Activated CD4-positive, CD25-positive, alpha-beta regulatory T cell treated with anti-CD3 and anti-CD28 coated beads, Interleukin-2, amount 50 U/mL, for 24 hours (primary cell): Measurements from ENCODE around the gene RPAIN.

Source experiments
- ATAC-seq, 2 donors: fragments of 150-1000 bp; cut with Tn5 transposase; one replicate each; pipeline ENCODE4 v1.10.0; 2021; ENCODE audit warnings: mild to moderate bottlenecking in 1 of 2, moderate library complexity in 1 of 2

Gene RPAIN

GRCh38 chr17:5419959-5420653 lies at the start of gene RPAIN:
Gene RPAIN, plus strand, starts transcription at chr17:5420182. Its CDS starts 29 bp downstream, at chr17:5420211.
- ATAC-seq, result peak; percentile 70 to 73

- ATAC-seq, result no peak
These were observed 49.6 kb upstream of the RPAIN start for GRCh38 chr17:5370411-5370810.

GRCh38 chr17:5373112-5373511 lies 46.9 kb upstream of the RPAIN start:
- no peak for ATAC-seq

GRCh38 chr17:5378566-5379207 lies 41.3 kb upstream of the RPAIN start:
- ATAC-seq, result no peak

GRCh38 chr17:5379351-5380107 lies 40.5 kb upstream of the RPAIN start:
- ATAC-seq, result no peak

GRCh38 chr17:5380491-5381135 lies 39.4 kb upstream of the RPAIN start:
- no peak for ATAC-seq

- no peak for ATAC-seq
These were observed 38.4 kb upstream of the RPAIN start for GRCh38 chr17:5381542-5381941.

- no peak for ATAC-seq
These were observed 28.3 kb upstream of the RPAIN start for GRCh38 chr17:5391678-5392077.

- peak; percentile 27 to 44 for ATAC-seq
These were observed 23.4 kb upstream of the RPAIN start for GRCh38 chr17:5396612-5397011.

- no peak for ATAC-seq
These were observed 20.2 kb upstream of the RPAIN start for GRCh38 chr17:5399767-5400166.

- ATAC-seq, result no peak
These were observed 14.6 kb upstream of the RPAIN start for GRCh38 chr17:5405400-5405799.

- ATAC-seq, result no peak
These were observed 11.8 kb upstream of the RPAIN start for GRCh38 chr17:5408186-5408585.

- ATAC-seq, result no peak
These were observed 9.2 kb upstream of the RPAIN start for GRCh38 chr17:5410594-5411272.

GRCh38 chr17:5413682-5414081 lies 6.3 kb upstream of the RPAIN start:
- peak; percentile 87 to 90 for ATAC-seq

- no peak for ATAC-seq
These were observed 3.1 kb upstream of the RPAIN start for GRCh38 chr17:5416901-5417300.

- ATAC-seq, result peak; percentile 42 to 45
These were observed 1.1 kb upstream of the RPAIN start for GRCh38 chr17:5418858-5419355.

GRCh38 chr17:5419356-5419958 lies 525 bp upstream of the RPAIN start, which contains the start of gene NUP88:
Gene NUP88, minus strand, starts transcription at chr17:5419662. Its CDS starts 12 bp downstream, at chr17:5419650.
- peak; percentile 89 to 96 for ATAC-seq

- no peak for ATAC-seq
These were observed 2.5 kb downstream of the RPAIN start for GRCh38 chr17:5422505-5422904.

- no peak for ATAC-seq
These were observed 4.9 kb downstream of the RPAIN start for GRCh38 chr17:5424909-5425308.

GRCh38 chr17:5425826-5426225 lies 5.8 kb downstream of the RPAIN start:
- no peak for ATAC-seq

- ATAC-seq, result no peak
These were observed 9.4 kb downstream of the RPAIN start for GRCh38 chr17:5429191-5429887.
